IPS-18a (cell line): Measurements from ENCODE around the gene TNFSF8.

ENCODE experiments used
- H3K27ac ChIP-seq: one replicate; pipeline ENCODE4 v1.5.1; 2013; ENCODE audit warnings: low read length
- H3K27me3 ChIP-seq: one replicate; pipeline ENCODE4 v1.6.1; 2013; ENCODE audit warnings: mild to moderate bottlenecking, low read length; ENCODE audit not compliant: control insufficient read depth, insufficient read depth
- H3K36me3 ChIP-seq: one replicate; pipeline ENCODE4 v1.6.1; 2013; ENCODE audit warnings: low read depth, low read length; ENCODE audit not compliant: control insufficient read depth
- H3K4me1 ChIP-seq: one replicate; pipeline ENCODE4 v1.6.1; 2013; ENCODE audit warnings: low read depth, low read length; ENCODE audit not compliant: control insufficient read depth
- H3K4me3 ChIP-seq: one replicate; pipeline ENCODE4 v1.5.1; 2013; ENCODE audit warnings: low read length
- H3K9ac ChIP-seq: one replicate; pipeline ENCODE4 v1.6.1; 2013; ENCODE audit warnings: mild to moderate bottlenecking, low read length, moderate library complexity
- H3K9me3 ChIP-seq: one replicate; pipeline ENCODE4 v1.6.1; 2013; ENCODE audit warnings: low read depth, low read length; ENCODE audit not compliant: control insufficient read depth

The TNFSF8 gene

GRCh38 chr9:114888607-114889006 lies 41.8 kb downstream of the TNFSF8 start:
- Histone ChIP-seq H3K4me3 (peak overlapping the region; percentile 27), H3K4me1 (peaks cover 11% of the 10 kb centered on the region), H3K36me3 (no peaks in the 10 kb centered on the region), H3K27me3 (no peaks in the 10 kb centered on the region), H3K9ac (no peak overlapping the region), H3K9me3 (peaks cover 2% of the 10 kb centered on the region), H3K27ac (no peak overlapping the region)

DNA sequence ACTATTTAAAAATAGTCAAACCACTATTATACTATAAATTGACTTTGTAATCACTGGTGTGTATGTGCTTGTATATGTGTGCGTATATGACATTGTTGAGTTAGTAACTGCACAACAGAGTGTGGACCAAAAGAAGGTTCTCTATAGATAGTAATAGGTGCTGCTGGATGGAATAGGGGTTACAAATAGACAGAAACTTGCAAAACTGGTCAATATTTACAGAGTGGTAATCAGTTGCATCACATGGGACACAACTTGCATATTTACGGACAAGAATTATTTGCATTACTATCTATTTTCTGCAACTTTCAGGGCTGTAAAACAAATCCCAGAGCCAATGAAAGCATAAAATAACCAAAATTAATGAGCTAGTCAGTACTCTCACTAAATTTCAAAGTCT lies 42.4 kb downstream of the TNFSF8 start:
- Histone ChIP-seq H3K36me3 (no peaks in the 10 kb centered on the region), H3K27me3 (no peaks in the 10 kb centered on the region), H3K27ac (no peak overlapping the region), H3K9ac (no peak overlapping the region), H3K9me3 (peaks cover 2% of the 10 kb centered on the region), H3K4me3 (no peak overlapping the region), H3K4me1 (peaks cover 11% of the 10 kb centered on the region)

DNA sequence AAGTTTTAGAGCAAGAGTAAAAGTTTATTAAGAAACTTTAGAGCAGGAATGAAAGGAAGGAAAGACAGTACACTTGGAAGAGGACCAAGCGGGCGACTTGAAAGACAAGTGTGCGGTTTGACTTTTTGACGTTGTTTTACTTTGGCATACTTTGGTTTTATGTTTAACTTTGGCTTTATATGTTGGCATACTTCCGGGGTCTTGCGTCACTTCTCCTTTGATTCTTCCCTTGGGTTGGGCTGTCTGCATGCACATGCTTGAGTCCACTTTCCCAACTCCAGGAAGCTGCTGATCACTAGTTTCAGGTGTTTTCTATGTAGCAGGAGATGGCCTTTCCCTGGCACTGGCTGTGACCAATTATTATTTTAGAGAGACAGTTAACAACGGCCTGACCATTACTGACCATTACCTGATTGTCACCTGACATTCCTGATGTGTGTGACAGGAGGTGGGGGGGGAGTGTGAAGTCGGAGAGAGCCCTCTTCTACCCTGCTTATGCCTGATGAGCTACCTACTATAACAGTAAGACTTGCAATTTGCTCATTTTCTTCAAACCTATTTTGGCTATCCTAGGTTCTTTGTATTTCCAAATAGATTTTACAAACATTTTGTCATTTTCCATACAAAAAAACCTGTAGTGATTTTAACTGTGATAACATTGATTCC lies 45.5 kb downstream of the TNFSF8 start:
- Histone ChIP-seq H3K9ac (no peak overlapping the region), H3K4me3 (no peak overlapping the region), H3K9me3 (peaks cover 2% of the 10 kb centered on the region), H3K36me3 (no peaks in the 10 kb centered on the region), H3K4me1 (peaks cover 11% of the 10 kb centered on the region), H3K27me3 (no peaks in the 10 kb centered on the region), H3K27ac (no peak overlapping the region)

DNA sequence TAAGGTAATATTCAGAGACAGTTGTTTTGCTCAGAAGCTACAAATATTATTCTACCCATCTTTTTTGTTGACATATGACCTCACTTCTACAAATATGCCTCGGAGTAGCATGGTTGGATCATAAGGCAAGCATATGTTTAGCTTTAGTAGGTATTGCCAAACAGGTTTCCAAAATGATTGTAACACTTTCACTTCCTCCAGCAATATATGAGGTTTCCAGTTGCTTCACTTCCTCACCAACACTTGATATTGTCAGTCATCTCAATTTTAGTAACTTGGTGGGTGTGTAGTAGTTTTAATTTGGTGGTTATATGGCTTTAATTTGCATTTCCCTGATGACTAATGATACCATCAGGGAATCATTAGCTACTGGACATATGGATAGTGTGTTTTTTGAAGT lies 46.7 kb downstream of the TNFSF8 start:
- Histone ChIP-seq H3K9ac (no peak overlapping the region), H3K36me3 (no peaks in the 10 kb centered on the region), H3K4me3 (no peak overlapping the region), H3K27ac (no peak overlapping the region), H3K4me1 (peaks cover 6% of the 10 kb centered on the region), H3K9me3 (peaks cover 2% of the 10 kb centered on the region), H3K27me3 (no peaks in the 10 kb centered on the region)

- no peaks in the 10 kb centered on the region for H3K36me3 ChIP-seq
- H3K4me1 ChIP-seq: no peaks in the 10 kb centered on the region
- H3K9me3 ChIP-seq: no peaks in the 10 kb centered on the region
- H3K27me3 ChIP-seq: no peaks in the 10 kb centered on the region
- no peak overlapping the region for H3K9ac ChIP-seq
- no peak overlapping the region for H3K27ac ChIP-seq
- no peak overlapping the region for H3K4me3 ChIP-seq
These were observed 50.1 kb downstream of the TNFSF8 start for GRCh38 chr9:114880291-114880745.

DNA sequence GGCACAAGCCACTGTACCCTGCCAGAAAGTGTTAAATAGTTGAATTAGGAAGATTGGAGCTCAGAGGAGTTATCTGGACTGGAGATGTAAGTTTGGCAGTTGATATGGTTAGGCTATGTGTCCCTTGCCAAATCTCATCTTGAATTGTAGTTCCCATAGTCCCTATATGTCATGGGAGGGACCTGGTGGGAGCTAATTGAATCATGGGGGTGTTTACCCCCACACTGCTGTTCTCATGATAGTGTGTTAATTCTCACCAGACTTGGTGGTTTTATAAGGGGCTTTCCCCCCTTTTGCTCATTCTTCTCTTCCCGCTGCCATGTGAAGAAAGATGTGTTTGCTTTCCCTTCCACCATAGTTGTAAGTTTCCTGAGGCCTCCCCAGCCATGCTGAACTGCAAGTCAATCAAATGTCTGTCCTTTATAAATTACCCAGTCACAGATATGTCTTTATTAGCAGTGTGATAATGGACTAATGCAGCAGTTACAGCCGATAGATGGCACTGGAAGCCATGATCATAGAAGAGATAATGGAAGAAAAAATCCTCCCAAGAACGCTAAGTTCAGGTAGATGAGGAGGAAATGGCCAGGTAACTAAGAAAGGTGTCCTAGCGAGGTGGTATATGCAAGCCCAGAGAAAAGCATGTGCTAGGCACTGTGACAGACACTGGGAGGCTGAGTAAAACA lies 51.4 kb downstream of the TNFSF8 start:
- Histone ChIP-seq H3K9me3 (no peaks in the 10 kb centered on the region), H3K4me1 (no peaks in the 10 kb centered on the region), H3K27ac (no peak overlapping the region), H3K36me3 (no peaks in the 10 kb centered on the region), H3K27me3 (no peaks in the 10 kb centered on the region), H3K9ac (no peak overlapping the region), H3K4me3 (no peak overlapping the region)

- Histone ChIP-seq H3K9me3 (no peaks in the 10 kb centered on the region), H3K27me3 (no peaks in the 10 kb centered on the region), H3K4me3 (peak overlapping the region; percentile 13), H3K9ac (no peak overlapping the region), H3K36me3 (no peaks in the 10 kb centered on the region), H3K27ac (no peak overlapping the region), H3K4me1 (peaks cover 4% of the 10 kb centered on the region)
These were observed 60.5 kb downstream of the TNFSF8 start for GRCh38 chr9:114869845-114870244.

- Histone ChIP-seq H3K9ac (no peak overlapping the region), H3K4me3 (no peak overlapping the region), H3K27ac (no peak overlapping the region), H3K36me3 (no peaks in the 10 kb centered on the region), H3K9me3 (no peaks in the 10 kb centered on the region), H3K27me3 (no peaks in the 10 kb centered on the region), H3K4me1 (peaks cover 4% of the 10 kb centered on the region)
These were observed 61.0 kb downstream of the TNFSF8 start for GRCh38 chr9:114869378-114869777.

GRCh38 chr9:114867327-114867726 lies 63.1 kb downstream of the TNFSF8 start:
- peaks cover 4% of the 10 kb centered on the region for H3K4me1 ChIP-seq
- H3K27ac ChIP-seq: no peak overlapping the region
- H3K9me3 ChIP-seq: no peaks in the 10 kb centered on the region
- H3K36me3 ChIP-seq: no peaks in the 10 kb centered on the region
- H3K9ac ChIP-seq: no peak overlapping the region
- H3K4me3 ChIP-seq: no peak overlapping the region
- no peaks in the 10 kb centered on the region for H3K27me3 ChIP-seq

GRCh38 chr9:114864471-114864870 lies 65.9 kb downstream of the TNFSF8 start:
- Histone ChIP-seq H3K4me3 (no peak overlapping the region), H3K4me1 (peaks cover under 1% of the 10 kb centered on the region), H3K27me3 (no peaks in the 10 kb centered on the region), H3K9ac (no peak overlapping the region), H3K36me3 (no peaks in the 10 kb centered on the region), H3K27ac (no peak overlapping the region), H3K9me3 (no peaks in the 10 kb centered on the region)

DNA sequence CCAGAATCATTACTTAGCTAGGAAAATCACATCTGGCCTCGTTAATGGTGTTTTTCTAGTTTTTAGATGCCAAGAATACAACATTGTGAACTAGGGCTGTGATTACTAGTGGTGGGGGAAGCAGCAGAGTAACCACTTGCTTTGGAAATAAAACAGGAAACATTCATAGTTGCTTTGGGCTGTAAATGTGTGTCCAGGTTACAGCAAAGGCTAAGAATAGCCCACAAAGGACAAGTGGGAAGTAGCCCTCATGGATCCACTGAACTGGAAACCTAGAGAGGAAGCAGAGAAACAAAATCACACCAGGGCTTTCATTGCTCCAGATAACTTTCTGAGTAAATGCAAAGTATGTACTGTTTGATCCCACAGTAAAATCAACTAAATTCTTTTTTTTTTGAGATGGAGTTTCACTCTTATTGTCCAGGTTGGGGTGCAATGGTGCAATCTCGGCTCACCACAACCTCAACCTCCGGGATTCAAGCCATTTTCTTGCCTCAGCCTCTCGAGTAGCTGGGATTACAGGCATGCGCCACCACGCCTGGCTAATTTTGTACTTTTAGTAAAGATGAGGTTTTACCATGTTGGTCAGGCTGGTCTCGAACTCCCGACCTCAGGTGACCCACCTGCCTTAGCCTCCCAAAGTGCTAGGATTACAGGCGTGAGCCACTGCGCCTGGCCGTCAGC lies 68.3 kb downstream of the TNFSF8 start:
- H3K9ac ChIP-seq: no peak overlapping the region
- H3K4me3 ChIP-seq: no peak overlapping the region
- H3K36me3 ChIP-seq: no peaks in the 10 kb centered on the region
- H3K27me3 ChIP-seq: no peaks in the 10 kb centered on the region
- no peak overlapping the region for H3K27ac ChIP-seq
- no peaks in the 10 kb centered on the region for H3K4me1 ChIP-seq
- no peaks in the 10 kb centered on the region for H3K9me3 ChIP-seq
